ENCODE measurements around the gene EIF6. TPM values are rescaled to one million over a fixed set of nuclear protein-coding genes. Genes with fewer than 3 reads are reported as not detected.
A peak's percentile ranks its signal among the peaks of the same experiment; 100 is the strongest.

The EIF6 gene
- total and polyA plus RNA-seq, 7 donors = 61.9 to 289 (median 71.3) TPM

DNA sequence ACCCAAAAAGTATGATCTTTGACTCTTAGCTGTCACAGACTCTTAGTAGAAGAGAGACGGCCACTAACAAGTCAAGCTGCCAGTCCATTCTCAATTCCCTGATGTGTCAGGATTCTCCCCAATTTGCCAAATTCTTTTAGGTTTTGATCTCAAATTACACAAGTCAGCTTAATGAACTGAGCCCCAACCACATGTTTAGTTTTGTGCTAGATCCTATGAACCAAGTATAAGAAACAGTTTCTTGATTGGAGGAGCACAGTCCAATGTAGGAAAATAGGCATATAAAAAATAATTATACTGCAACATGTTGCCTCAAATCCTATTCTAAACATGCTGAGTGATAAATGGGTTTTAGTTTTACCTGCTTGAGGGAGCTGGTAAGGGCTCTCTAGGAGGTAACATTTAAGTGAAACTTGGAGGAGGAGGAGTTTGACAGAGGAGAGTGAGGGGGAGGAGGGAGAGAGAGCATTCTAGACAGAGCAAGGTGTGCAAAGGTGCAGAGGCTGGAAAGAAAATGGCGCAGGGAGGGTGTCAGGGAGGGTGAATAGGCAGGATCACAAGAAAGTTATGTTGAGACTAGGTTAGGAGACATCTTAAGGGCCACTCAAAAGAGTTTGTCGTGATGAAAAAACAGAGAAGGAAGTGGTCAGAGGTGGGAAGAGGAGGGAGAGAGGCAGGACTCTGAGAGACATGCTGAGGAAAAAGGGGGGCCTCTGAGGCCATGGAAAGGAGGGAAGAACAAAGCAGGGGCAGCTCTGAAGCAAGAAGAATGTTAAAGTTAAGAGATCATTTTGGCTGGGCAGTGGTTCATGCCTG lies 30.5 kb upstream of the EIF6 start:
- intact Hi-C loops (cut with DNase I) = no loop called here
- Histone ChIP-seq H3K4me1 (peaks cover 0 to 52% (median 48%) of the 10 kb centered on the region in 4 donors), H3K27me3 (no peaks in the 10 kb centered on the region), H3K36me3 (no peaks in the 10 kb centered on the region), H3K4me3 (no peak overlapping the region), H3K27ac (peak overlapping the region in 3 of 4 donors; percentile 69 to 80 (median 80)), H3K9me3 (no peaks in the 10 kb centered on the region)
- WGBS, 2 donors = 75 to 87% methylated on average over 3 of the region's 3 CpGs
- DNase-seq = no peak
- TF ChIP-seq, protein P1, sequence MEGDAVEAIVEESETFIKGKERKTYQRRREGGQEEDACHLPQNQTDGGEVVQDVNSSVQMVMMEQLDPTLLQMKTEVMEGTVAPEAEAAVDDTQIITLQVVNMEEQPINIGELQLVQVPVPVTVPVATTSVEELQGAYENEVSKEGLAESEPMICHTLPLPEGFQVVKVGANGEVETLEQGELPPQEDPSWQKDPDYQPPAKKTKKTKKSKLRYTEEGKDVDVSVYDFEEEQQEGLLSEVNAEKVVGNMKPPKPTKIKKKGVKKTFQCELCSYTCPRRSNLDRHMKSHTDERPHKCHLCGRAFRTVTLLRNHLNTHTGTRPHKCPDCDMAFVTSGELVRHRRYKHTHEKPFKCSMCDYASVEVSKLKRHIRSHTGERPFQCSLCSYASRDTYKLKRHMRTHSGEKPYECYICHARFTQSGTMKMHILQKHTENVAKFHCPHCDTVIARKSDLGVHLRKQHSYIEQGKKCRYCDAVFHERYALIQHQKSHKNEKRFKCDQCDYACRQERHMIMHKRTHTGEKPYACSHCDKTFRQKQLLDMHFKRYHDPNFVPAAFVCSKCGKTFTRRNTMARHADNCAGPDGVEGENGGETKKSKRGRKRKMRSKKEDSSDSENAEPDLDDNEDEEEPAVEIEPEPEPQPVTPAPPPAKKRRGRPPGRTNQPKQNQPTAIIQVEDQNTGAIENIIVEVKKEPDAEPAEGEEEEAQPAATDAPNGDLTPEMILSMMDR (IDR thresholded peaks at IDR 0.05) = no peak
- TF ChIP-seq POLR2A (IDR thresholded peaks at IDR 0.05) (no peak), EP300 (IDR thresholded peaks at IDR 0.05) (no peak), POLR2AphosphoS5 (IDR thresholded peaks at IDR 0.05) (no peak)

DNA sequence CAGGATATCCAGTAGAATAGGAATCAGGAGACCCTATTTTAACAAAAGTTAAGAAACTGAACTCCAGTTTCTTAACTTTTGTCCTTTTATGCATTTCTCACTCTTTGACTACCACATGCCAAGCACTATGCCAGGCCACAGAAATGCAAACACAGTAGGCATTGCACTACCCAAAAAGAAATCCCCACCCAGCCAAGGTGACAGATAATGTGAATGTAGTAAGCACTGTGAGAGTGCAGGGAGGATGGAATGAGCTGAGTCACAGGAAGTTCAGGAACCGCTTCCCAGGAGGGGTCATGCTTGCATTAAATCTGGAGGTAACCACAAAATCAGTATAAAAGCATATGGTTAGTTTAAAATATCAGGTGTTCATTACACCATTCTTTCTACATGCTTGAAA lies 27.7 kb upstream of the EIF6 start:
- DNase-seq = no peak
- Histone ChIP-seq H3K36me3 (no peaks in the 10 kb centered on the region), H3K27ac (peak overlapping the region in 1 of 4 donors; percentile 13), H3K27me3 (no peaks in the 10 kb centered on the region), H3K4me3 (no peak overlapping the region), H3K9me3 (no peaks in the 10 kb centered on the region), H3K4me1 (peaks cover 0 to 50% (median 43%) of the 10 kb centered on the region in 4 donors)
- TF ChIP-seq, protein P1 (IDR thresholded peaks at IDR 0.05) = no peak
- TF ChIP-seq POLR2AphosphoS5 (IDR thresholded peaks at IDR 0.05) (no peak), POLR2A (IDR thresholded peaks at IDR 0.05) (no peak), EP300 (IDR thresholded peaks at IDR 0.05) (no peak)
- 70 to 81% methylated on average over 1 of the region's 1 CpG for WGBS, 2 donors
- intact Hi-C loops (cut with DNase I) = no loop called here

DNA sequence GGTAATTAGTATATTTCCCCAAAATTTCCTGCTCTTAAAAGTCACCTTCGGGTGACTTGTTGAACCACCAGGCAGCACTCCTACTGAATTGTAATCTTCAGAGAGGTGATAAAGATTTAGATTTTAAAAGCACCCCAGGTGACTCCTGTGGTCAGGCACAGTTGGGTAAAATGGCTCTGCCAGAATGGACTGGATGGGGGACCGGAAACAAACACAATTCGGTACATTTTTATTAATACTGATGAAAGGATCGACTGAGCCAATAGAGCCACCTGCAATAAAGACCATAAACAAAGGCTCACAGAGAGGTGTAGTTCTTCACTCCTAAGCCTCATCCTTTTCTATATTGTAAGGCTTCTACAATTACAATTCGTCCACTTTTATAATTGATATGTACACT lies 27.2 kb upstream of the EIF6 start:
- no peak for TF ChIP-seq EP300 (IDR thresholded peaks at IDR 0.05)
- no peak for TF ChIP-seq POLR2A (IDR thresholded peaks at IDR 0.05)
- no peak for TF ChIP-seq POLR2AphosphoS5 (IDR thresholded peaks at IDR 0.05)
- TF ChIP-seq, protein P1 (IDR thresholded peaks at IDR 0.05) = no peak
- no peaks in the 10 kb centered on the region for H3K27me3 ChIP-seq
- intact Hi-C loops (cut with DNase I) = no loop called here
- H3K4me1 ChIP-seq = peaks cover 0 to 50% (median 43%) of the 10 kb centered on the region in 4 donors
- DNase-seq = no peak
- no peaks in the 10 kb centered on the region for H3K36me3 ChIP-seq
- no peaks in the 10 kb centered on the region for H3K9me3 ChIP-seq
- no peak overlapping the region for H3K4me3 ChIP-seq
- 65 to 88% methylated on average over 5 of the region's 5 CpGs for WGBS, 2 donors
- peak overlapping the region in 1 of 4 donors; percentile 13 for H3K27ac ChIP-seq

DNA sequence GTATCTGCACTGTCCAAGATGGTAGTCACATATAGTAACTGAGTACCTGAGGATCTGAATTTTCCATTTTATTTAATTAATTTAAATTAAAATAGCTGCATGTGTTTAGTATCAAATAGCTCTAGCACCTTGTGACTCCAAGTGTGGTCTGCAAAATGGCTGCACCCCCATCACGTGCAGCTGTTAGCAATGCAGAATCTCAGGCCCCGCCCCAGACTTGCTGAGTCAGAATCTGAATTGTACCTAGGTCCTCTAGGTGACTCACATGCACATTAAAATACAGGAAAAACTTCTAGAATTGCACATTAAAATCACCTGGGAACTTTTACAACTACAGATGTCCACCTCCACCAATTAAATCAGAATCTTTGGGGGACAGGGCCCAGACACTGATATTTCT lies 26.8 kb upstream of the EIF6 start:
- DNase-seq = no peak

More for the DNA sequence above, 26.8 kb upstream of the EIF6 start:
- Histone ChIP-seq H3K9me3 (no peaks in the 10 kb centered on the region), H3K4me1 (peaks cover 0 to 50% (median 44%) of the 10 kb centered on the region in 4 donors), H3K27me3 (no peaks in the 10 kb centered on the region), H3K4me3 (no peak overlapping the region), H3K36me3 (no peaks in the 10 kb centered on the region), H3K27ac (no peak overlapping the region)
- no peak for TF ChIP-seq POLR2A (IDR thresholded peaks at IDR 0.05)
- no peak for TF ChIP-seq EP300 (IDR thresholded peaks at IDR 0.05)
- TF ChIP-seq, protein P1 (IDR thresholded peaks at IDR 0.05) = no peak
- TF ChIP-seq POLR2AphosphoS5 (IDR thresholded peaks at IDR 0.05) = no peak
- intact Hi-C loops (cut with DNase I) = no loop called here
- 53 to 81% methylated on average over 2 of the region's 2 CpGs for WGBS, 2 donors

Data from sigmoid colon (tissue), 7 donors.